Activated CD8-positive, alpha-beta memory T cell treated with anti-CD3 and anti-CD28 coated beads for 36 hours (primary cell): ENCODE measurements around the gene ABCA2. TPM values are rescaled to one million over a fixed set of nuclear protein-coding genes. Genes with fewer than 3 reads are reported as not detected.

Experiments
- CTCF ChIA-PET: fragments of 350-600 bp; sonication (Branson Sonifier 250); formaldehyde crosslinking; loops from one replicate; lab custom pipeline; 2021; ENCODE audit warnings: antibody characterized with exemption; lab: Charles Lee
- POLR2A ChIA-PET: fragments of 350-600 bp; sonication (Branson Sonifier 250); formaldehyde crosslinking; loops from one replicate; lab custom pipeline; 2021; ENCODE audit warnings: antibody characterized with exemption; lab: Charles Lee
- total RNA-seq, 2 experiments: library from RNA; stranded (reverse); gene quantifications; one replicate each; pipeline ENCODE4 v1.2.3, GENCODE V29; 2021

ABCA2 gene
- total RNA-seq, 2 experiments from 2014 or later, result 9.8 to 10.3 TPM

GRCh38 chr9:136985027-136985602 is 42.9 kb downstream of the ABCA2 start:
- ChIA-PET POLR2A (no interaction called here), CTCF (interaction anchor here (0.9 to 1.5 kb wide), 3 partner anchors 10 to 44 kb away, joined by 3 to 5 read pairs (median 3); no protein-coding TSS in a partner anchor)

DNA sequence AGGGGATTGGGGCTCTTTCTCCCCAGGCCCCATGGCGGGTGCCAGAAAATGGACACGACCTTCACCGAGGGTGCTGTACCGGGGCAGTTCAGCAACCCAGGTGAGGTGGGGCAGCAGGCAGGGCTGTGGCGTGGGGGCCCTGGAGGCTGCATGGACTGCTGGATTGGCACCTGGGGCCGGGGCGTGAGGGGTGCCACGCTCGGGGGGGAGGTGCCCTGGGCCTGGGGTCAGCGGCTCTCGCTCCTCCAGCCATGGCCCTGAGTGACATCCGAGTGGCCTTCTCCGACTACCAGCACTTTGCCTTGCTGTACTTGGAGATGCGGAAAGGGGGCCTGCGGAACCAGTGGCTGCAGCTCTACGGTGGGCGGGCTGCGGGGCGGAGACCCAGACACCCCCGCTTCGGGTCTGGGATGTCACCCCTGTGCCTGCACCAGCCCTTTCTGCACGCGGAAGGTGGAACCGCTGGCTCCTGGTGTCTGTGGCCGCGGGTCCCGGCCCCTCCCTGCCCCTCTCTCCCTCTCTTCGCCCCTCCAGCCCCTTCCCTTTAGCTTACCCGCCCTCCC is 43.5 kb downstream of the ABCA2 start:
- CTCF ChIA-PET, result interaction anchor here (0.9 to 1.5 kb wide), 3 partner anchors 9 to 45 kb away, joined by 3 to 5 read pairs (median 3); no protein-coding TSS in a partner anchor
- POLR2A ChIA-PET, result no interaction called here

DNA sequence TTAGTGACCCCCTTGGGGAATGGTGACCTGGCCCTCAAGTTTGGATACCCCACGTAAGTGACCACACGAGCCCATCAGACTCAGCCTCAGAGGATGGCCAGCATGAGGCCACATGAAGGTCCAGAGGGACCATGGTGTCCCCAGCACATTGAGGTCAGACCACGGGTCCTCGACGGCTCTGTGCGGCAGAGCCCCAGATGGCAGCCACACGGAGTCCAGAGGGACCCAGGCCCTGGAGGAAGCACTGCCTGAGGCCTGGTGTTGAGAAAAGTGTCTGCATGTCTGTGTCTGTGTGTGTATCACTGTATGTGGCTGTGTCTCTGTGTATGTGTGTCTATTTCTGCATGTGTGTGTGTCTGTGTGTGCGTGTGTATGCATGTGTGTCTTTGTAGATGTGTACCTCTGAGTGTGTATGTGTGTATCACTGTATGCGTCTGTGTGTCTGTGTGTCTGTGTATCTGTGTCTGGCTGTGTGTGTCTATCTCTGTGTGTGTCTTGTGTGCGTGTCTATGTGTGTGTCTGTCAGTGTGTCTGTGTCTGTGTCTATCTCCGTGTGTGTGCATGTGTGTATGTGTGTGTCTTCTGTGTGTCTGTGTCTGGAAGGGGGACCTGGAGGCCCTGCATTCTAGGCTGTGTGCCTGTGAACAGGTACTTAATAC is 44.3 kb downstream of the ABCA2 start:
- POLR2A ChIA-PET, result no interaction called here

GRCh38 chr9:136983167-136983566 is 44.9 kb downstream of the ABCA2 start:
- ChIA-PET POLR2A (no interaction called here), CTCF (no interaction called here)

More for the DNA sequence above, 44.3 kb downstream of the ABCA2 start:
- CTCF ChIA-PET, result no interaction called here

DNA sequence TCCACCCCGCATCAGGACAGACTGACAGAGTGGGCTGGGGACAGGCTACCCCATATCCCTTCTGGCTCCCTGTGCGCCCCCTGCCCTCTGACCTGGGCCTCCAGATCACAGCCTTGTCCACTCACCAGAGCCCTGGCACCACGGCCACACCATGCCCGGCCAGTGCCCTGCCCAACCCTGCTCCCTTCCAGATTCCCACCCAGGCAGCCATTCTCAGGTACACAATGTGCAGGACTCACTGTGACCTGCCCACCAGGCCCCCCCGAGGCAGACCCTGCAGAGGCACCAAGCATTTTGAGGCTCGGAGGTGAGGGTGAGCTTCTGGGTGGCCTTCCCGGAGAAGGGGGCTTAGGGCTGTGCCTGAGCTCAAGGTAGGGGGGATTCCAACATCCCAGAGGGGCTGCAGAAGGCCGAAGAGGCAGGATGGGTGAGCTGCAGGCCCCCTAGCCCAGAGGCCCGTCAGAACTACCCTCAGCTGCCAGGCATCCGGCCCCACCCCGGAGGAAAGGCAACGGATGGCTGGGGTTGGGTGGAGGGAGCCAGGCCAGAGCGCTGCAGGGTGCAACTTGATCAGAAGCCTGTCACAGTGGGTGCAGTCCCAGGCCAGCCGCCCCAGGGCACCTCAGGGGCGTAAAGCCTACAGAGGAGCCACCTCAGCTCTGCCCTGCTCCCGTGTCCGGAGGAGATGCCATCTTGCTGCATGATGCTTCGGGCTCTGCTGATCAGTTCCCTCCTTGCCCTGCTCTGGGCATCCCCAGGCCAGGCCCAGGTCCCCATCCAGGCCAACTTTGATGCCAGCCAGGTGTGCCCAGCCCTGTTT is 45.6 kb downstream of the ABCA2 start, which contains the start of gene LCNL1:
Gene LCNL1 (plus strand): TSS at position 762 of the 820 bp plus-strand sequence. CDS start 594 bp downstream, outside the sequence.
- ChIA-PET POLR2A (no interaction called here), CTCF (interaction anchor here (1.1 kb wide), 1 partner anchor 10 kb away, joined by 5 read pairs; the partner anchor contains the start of gene PAXX)

DNA sequence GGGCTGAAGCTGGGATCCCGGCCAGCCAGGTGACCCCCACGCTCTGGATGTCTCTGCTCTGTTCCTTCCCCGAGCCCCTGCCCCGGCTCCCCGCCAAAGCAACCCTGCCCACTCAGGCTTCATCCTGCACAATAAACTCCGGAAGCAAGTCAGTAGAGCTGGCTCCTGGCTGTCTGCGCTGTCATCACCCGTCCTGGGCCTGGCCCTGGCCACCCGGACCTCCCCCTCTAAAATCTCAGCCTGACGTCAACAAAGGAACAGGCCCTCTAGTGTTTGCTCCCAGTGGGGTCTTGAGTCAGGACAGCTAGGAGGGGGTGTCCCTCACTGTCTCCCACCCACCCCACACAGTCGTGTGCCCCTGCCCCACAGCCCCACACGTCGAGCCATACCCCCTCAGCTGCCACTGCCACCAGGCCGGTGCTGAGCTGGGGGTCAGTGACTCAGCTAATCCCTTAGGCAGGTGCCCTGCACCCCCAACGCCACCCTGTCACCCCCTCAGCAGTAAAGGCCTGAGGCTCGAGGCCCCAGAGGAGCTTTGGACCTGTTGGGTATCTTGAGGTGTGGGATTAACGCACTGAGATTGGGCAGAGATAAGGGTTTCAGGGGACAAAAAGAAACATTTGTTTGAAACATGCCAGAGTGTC is 46.3 kb downstream of the ABCA2 start:
- POLR2A ChIA-PET, result no interaction called here
- CTCF ChIA-PET, result interaction anchor here (1.0 to 1.1 kb wide), 2 partner anchors 10 to 54 kb away, joined by 3 to 5 read pairs; partner anchors contain the start of gene PAXX

- POLR2A ChIA-PET, result no interaction called here
These were observed 47.2 kb downstream of the ABCA2 start for GRCh38 chr9:136980669-136981478.

GRCh38 chr9:136979769-136980587 is 48.1 kb downstream of the ABCA2 start:
- CTCF ChIA-PET, result no interaction called here
- POLR2A ChIA-PET, result no interaction called here

More at GRCh38 chr9:136980669-136981478, 47.2 kb downstream of the ABCA2 start:
- CTCF ChIA-PET, result interaction anchor here (1.0 kb wide), 1 partner anchor 55 kb away, joined by 3 read pairs; no protein-coding TSS in a partner anchor

DNA sequence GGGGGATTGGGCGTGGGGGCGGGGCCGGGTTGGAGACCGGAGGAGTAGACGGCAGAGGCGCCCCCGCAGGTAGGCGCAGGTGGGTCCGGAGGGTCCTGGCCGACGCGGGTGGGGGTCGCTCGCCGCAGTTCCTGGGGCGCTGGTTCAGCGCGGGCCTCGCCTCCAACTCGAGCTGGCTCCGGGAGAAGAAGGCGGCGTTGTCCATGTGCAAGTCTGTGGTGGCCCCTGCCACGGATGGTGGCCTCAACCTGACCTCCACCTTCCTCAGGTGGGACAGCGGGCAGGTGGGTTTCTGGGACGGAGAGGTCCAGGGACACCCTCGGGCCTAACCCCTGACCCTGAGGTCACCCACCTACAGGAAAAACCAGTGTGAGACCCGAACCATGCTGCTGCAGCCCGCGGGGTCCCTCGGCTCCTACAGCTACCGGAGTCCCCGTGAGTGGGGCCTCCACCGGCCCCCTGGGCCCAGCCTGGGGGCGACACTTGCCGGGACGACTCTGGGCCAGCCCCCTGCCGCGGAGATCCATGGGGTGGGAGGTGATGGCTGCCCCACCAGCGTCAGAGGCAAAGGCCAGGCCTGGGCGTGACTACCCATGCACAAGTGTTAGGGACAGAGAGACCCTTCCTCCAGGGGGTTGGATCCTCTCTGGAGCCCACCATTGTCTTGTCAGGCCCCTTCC is 49.0 kb downstream of the ABCA2 start:
- POLR2A ChIA-PET, result interaction anchor here (1.2 kb wide), 1 partner anchor 14 kb away, joined by 3 read pairs; the partner anchor contains the start of gene PAXX
- CTCF ChIA-PET, result interaction anchor here (0.8 to 1.2 kb wide), 2 partner anchors 10 to 13 kb away, joined by 4 to 5 read pairs; no protein-coding TSS in a partner anchor

- ChIA-PET POLR2A (interaction anchor here (1.2 kb wide), 1 partner anchor 14 kb away, joined by 3 read pairs; the partner anchor contains the start of gene PAXX), CTCF (interaction anchor here (0.8 to 1.2 kb wide), 2 partner anchors 10 to 12 kb away, joined by 4 to 5 read pairs; no protein-coding TSS in a partner anchor)
These were observed 49.8 kb downstream of the ABCA2 start for GRCh38 chr9:136978073-136978864.

- ChIA-PET POLR2A (interaction anchor here (1.2 kb wide), 1 partner anchor 15 kb away, joined by 3 read pairs; the partner anchor contains the start of gene PAXX), CTCF (interaction anchor here (1.2 kb wide), 1 partner anchor 9 kb away, joined by 5 read pairs; no protein-coding TSS in a partner anchor)
These were observed 50.4 kb downstream of the ABCA2 start for GRCh38 chr9:136977649-136978072.

DNA sequence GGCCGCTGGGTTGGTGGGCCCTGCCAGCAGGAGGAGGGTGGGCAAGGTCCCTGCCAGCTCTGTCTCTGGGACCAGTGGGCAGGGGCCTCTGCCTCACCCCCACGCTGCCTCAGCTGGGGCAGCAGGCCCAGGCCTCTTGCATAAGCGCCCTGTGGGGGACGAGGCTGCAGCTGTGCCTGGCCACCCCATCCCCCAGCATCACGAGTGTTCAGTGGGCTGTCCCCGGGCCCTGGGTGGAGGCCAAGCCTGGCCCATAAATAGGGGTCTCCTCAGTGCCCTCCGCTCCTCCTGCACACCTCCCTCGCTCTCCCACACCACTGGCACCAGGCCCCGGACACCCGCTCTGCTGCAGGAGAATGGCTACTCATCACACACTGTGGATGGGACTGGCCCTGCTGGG is 50.8 kb downstream of the ABCA2 start, which contains the start of gene PTGDS:
Gene PTGDS (plus strand): TSS at position 282 of the 400 bp plus-strand sequence. CDS start 75 bp downstream, at position 357.
- POLR2A ChIA-PET, result no interaction called here

DNA sequence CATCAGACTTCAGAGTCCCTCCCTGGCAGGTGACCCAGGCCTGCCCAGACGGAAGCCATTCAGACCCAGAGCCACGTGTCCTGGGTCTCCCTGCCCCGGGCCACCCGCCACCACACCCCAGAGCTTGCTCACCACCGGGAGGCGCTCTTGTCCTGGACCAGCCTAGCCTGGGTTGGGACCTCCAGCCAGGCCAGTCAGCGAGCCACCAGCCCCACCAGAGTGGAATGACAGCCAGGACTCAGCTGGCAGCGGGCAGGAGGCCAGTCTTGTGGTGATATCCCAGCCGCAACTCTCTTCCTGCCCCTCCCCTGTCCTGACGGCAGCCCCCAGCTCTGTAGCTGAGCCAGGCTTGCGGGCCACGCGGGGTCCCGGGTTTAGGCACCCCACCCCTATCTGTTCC is 52.4 kb downstream of the ABCA2 start:
- CTCF ChIA-PET, result interaction anchor here (0.5 to 3.1 kb wide), 17 partner anchors 9 to 249 kb away, joined by 3 to 17 read pairs (median 5); partner anchors contain the start of genes ABCA2, CLIC3, FUT7 and PAXX
- POLR2A ChIA-PET, result no interaction called here

More for the DNA sequence above, 50.8 kb downstream of the ABCA2 start, which contains the start of gene PTGDS:
- CTCF ChIA-PET, result interaction anchor here (0.8 to 3.1 kb wide), 6 partner anchors 12 to 58 kb away, joined by 4 to 17 read pairs (median 8); partner anchors contain the start of genes ABCA2, C8G and CLIC3

- ChIA-PET POLR2A (no interaction called here), CTCF (interaction anchor here (0.5 to 3.1 kb wide), 16 partner anchors 10 to 248 kb away, joined by 3 to 17 read pairs (median 4); partner anchors contain the start of genes ABCA2, C8G, CLIC3 and FUT7)
These were observed 53.1 kb downstream of the ABCA2 start for GRCh38 chr9:136974817-136975535.
